ENCODE measurements around the gene ZC3H14. TPM values are rescaled to one million over a fixed set of nuclear protein-coding genes. Genes with fewer than 3 reads are reported as not detected.

The ZC3H14 gene
- total and polyA plus RNA-seq, 2 donors (not counting 1 experiment from before 2014, with no cell fraction given), result 31.1 to 47.0 TPM

DNA sequence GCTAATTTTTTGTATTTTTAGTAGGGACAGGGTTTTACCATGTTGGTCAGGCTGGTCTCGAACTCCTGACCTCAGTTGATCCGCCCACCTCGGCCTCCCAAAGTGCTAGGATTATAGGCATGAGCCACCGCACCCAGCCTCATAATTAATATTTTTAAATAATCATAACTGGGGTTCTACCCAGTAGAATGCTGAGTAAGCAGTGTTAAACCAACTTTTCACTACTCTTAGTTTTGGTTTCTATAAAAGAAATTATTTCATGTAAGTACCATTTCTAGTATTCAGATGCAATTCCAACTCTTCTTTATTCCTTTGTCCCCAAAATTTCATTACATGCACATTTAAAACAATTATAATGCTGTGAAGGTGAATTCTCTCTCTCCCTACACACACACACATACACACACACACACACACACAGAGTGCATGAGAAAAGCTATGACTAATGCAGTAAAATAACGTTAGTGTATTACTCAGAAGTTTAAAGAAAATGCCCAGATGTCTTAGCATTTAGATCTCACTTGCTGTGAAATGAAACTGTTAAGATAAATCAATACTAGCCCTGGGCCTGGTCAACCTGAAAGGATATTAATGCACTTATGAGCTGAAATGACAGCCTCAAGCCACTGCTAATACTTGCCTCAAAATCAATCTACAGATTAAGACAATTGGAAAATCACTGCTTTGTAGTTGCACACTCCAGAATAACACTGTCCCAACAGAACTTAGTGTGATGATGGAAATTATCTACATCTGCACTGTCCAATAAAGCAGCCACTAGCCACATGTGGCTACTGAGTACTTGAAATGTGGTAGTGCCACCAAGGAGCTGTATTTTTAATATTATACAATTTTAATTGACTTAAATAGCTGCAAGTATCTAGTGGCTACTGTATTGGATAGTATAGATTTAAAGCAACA, 44.0 kb upstream of the ZC3H14 start:
- WGBS (ENCODE audit: insufficient coverage), result no CpG with 5 or more reads among the region's 5 CpGs
- no peaks in the 10 kb centered on the region for H3K4me1 ChIP-seq (ENCODE audit: control insufficient read depth in 2 of 2, insufficient read depth in 2 of 2, low read length in 2 of 2)
- ATAC-seq (ENCODE audit: low read depth), result no peak
- ChIA-PET POLR2A (no interaction called here), CTCF (no interaction called here)
- no peak overlapping the region for H3K4me2 ChIP-seq (replicated peaks; ENCODE audit: low read depth, low read length, poor library complexity, severe bottlenecking)
- no peak overlapping the region for H3K27ac ChIP-seq (ENCODE audit: low read length in 2 of 2)
- H3K36me3 ChIP-seq (replicated peaks in 1 of 2; ENCODE audit: control extremely low read depth in 1 of 2, control insufficient read depth in 1 of 2, extremely low read depth in 1 of 2, insufficient read depth in 2 of 2, low read length in 1 of 2), result no peaks in the 10 kb centered on the region
- no peak for DNase-seq
- H3K4me1 Mint-ChIP-seq, result no peaks in the 10 kb centered on the region
- H3K27me3 ChIP-seq (replicated peaks in 1 of 4; ENCODE audit: control extremely low read depth in 1 of 4, control insufficient read depth in 3 of 4, insufficient read depth in 4 of 4, low read length in 3 of 4), result peaks cover 0 to 8% (median 4%) of the 10 kb centered on the region in 4 experiments
- no peaks in the 10 kb centered on the region for H3K9me3 ChIP-seq (ENCODE audit: control extremely low read depth in 1 of 3, control insufficient read depth in 2 of 3, insufficient read depth in 1 of 3, low read length in 2 of 3)
- H3K27ac Mint-ChIP-seq, result no peak overlapping the region
- intact Hi-C loops (cut with micrococcal nuclease), result no loop called here
- no peaks in the 10 kb centered on the region for H3K9me3 Mint-ChIP-seq (ENCODE audit: insufficient read depth)
- peaks cover 32% of the 10 kb centered on the region for H3K27me3 Mint-ChIP-seq
- no peak overlapping the region for H2AFZ ChIP-seq (ENCODE audit: insufficient read depth, low read depth, low read length, poor library complexity, severe bottlenecking)
- no peak overlapping the region for H3K4me3 ChIP-seq (ENCODE audit: control extremely low read depth in 1 of 5, extremely low read depth in 1 of 5, insufficient read depth in 1 of 5, low read depth in 2 of 5, low read length in 4 of 5)
- H4K20me1 ChIP-seq (ENCODE audit: control insufficient read depth, insufficient read depth, low read length, poor library complexity, severe bottlenecking), result no peaks in the 10 kb centered on the region
- H3K4me3 Mint-ChIP-seq, result no peak overlapping the region
- no peaks in the 10 kb centered on the region for H3K79me2 ChIP-seq (ENCODE audit: control insufficient read depth, insufficient read depth, low read length)
- no peak overlapping the region for H3K9ac ChIP-seq (ENCODE audit: low read length)
- TF ChIP-seq, protein P1, sequence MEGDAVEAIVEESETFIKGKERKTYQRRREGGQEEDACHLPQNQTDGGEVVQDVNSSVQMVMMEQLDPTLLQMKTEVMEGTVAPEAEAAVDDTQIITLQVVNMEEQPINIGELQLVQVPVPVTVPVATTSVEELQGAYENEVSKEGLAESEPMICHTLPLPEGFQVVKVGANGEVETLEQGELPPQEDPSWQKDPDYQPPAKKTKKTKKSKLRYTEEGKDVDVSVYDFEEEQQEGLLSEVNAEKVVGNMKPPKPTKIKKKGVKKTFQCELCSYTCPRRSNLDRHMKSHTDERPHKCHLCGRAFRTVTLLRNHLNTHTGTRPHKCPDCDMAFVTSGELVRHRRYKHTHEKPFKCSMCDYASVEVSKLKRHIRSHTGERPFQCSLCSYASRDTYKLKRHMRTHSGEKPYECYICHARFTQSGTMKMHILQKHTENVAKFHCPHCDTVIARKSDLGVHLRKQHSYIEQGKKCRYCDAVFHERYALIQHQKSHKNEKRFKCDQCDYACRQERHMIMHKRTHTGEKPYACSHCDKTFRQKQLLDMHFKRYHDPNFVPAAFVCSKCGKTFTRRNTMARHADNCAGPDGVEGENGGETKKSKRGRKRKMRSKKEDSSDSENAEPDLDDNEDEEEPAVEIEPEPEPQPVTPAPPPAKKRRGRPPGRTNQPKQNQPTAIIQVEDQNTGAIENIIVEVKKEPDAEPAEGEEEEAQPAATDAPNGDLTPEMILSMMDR (IDR thresholded peaks at IDR 0.05), result no peak
- TF ChIP-seq EZH2 (IDR thresholded peaks at IDR 0.05; ENCODE audit: borderline replicate concordance, insufficient read depth, low read depth, low read length, poor library complexity, severe bottlenecking), result no peak

DNA sequence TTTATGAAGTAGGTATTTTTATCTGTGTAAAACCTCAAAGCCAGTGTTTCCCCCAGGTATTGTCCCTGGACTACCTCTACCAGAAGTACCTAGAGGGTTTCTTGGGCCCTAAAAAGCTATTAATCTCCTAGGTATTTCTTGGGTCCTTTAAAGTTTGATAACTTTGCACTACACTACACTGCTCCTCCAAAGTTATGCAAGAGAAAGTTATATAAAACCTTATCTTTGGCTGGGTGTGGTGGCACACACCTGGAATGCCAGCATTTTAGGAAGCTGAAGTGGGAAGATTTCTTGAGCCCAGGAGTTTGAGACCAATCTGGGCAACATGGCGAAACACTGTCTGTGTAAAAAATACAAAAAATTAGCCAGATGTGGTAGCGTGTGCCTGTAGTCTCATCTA, 42.9 kb upstream of the ZC3H14 start:
- ChIA-PET POLR2A (no interaction called here), CTCF (no interaction called here)
- H3K4me3 ChIP-seq (ENCODE audit: control extremely low read depth in 1 of 5, extremely low read depth in 1 of 5, insufficient read depth in 1 of 5, low read depth in 2 of 5, low read length in 4 of 5), result no peak overlapping the region
- TF ChIP-seq, protein P1 (IDR thresholded peaks at IDR 0.05), result no peak
- TF ChIP-seq EZH2 (IDR thresholded peaks at IDR 0.05; ENCODE audit: borderline replicate concordance, insufficient read depth, low read depth, low read length, poor library complexity, severe bottlenecking), result no peak
- H3K27ac Mint-ChIP-seq, result no peak overlapping the region
- 95% methylated on average over 2 of the region's 2 CpGs for WGBS (ENCODE audit: insufficient coverage)
- no peaks in the 10 kb centered on the region for H3K9me3 ChIP-seq (ENCODE audit: control extremely low read depth in 1 of 3, control insufficient read depth in 2 of 3, insufficient read depth in 1 of 3, low read length in 2 of 3)
- no peak overlapping the region for H3K4me3 Mint-ChIP-seq
- no peak overlapping the region for H2AFZ ChIP-seq (ENCODE audit: insufficient read depth, low read depth, low read length, poor library complexity, severe bottlenecking)
- DNase-seq, result no peak
- H3K9me3 Mint-ChIP-seq (ENCODE audit: insufficient read depth), result no peaks in the 10 kb centered on the region
- H3K27me3 Mint-ChIP-seq, result peaks cover 29% of the 10 kb centered on the region
- no peaks in the 10 kb centered on the region for H3K36me3 ChIP-seq (replicated peaks in 1 of 2; ENCODE audit: control extremely low read depth in 1 of 2, control insufficient read depth in 1 of 2, extremely low read depth in 1 of 2, insufficient read depth in 2 of 2, low read length in 1 of 2)
- no peak for ATAC-seq (ENCODE audit: low read depth)
- no peaks in the 10 kb centered on the region for H3K4me1 ChIP-seq (ENCODE audit: control insufficient read depth in 2 of 2, insufficient read depth in 2 of 2, low read length in 2 of 2)
- no peaks in the 10 kb centered on the region for H4K20me1 ChIP-seq (ENCODE audit: control insufficient read depth, insufficient read depth, low read length, poor library complexity, severe bottlenecking)
- no peaks in the 10 kb centered on the region for H3K79me2 ChIP-seq (ENCODE audit: control insufficient read depth, insufficient read depth, low read length)
- no peaks in the 10 kb centered on the region for H3K4me1 Mint-ChIP-seq
- no peak overlapping the region for H3K9ac ChIP-seq (ENCODE audit: low read length)
- no peak overlapping the region for H3K27ac ChIP-seq (ENCODE audit: low read length in 2 of 2)
- H3K27me3 ChIP-seq (replicated peaks in 1 of 4; ENCODE audit: control extremely low read depth in 1 of 4, control insufficient read depth in 3 of 4, insufficient read depth in 4 of 4, low read length in 3 of 4), result peaks cover 0 to 8% (median 4%) of the 10 kb centered on the region in 4 experiments
- intact Hi-C loops (cut with micrococcal nuclease), result no loop called here
- no peak overlapping the region for H3K4me2 ChIP-seq (replicated peaks; ENCODE audit: low read depth, low read length, poor library complexity, severe bottlenecking)
